Activated CD8-positive, alpha-beta T cell treated with anti-CD3 and anti-CD28 coated beads, Interleukin-2, amount 10 ng/mL, durations not matched to agents 7 days and 5 days (primary cell): ENCODE measurements around the gene ADD3. TPM values are rescaled to one million over a fixed set of nuclear protein-coding genes. Genes with fewer than 3 reads are reported as not detected.
"Not testable (repeated sequence)": the region's sequence is repeated elsewhere in the genome, so short reads cannot be mapped to it uniquely, and the experiment has no call there.

Source experiments
- ATAC-seq: fragments of 150-1000 bp; cut with Tn5 transposase; one replicate; pipeline ENCODE4 v1.10.0; 2021; ENCODE audit warnings: moderate library complexity
- CTCF ChIA-PET: fragments of 350-600 bp; sonication (Branson Sonifier 250); formaldehyde crosslinking; loops from one replicate; lab custom pipeline; 2021; ENCODE audit warnings: antibody characterized with exemption; lab: Charles Lee
- POLR2A ChIA-PET: fragments of 350-600 bp; sonication (Branson Sonifier 250); formaldehyde crosslinking; loops from one replicate; lab custom pipeline; 2021; ENCODE audit warnings: antibody characterized with exemption; lab: Charles Lee
- DNase-seq: peaks from one replicate; pipeline ENCODE4 v3.0.0-alpha.2; 2020
- H3K27ac Mint-ChIP-seq: one replicate; pipeline ENCODE4 v1.8.0; 2021; ENCODE audit warnings: mild to moderate bottlenecking, mixed read lengths
- H3K27me3 Mint-ChIP-seq: one replicate; pipeline ENCODE4 v1.8.0; 2021; ENCODE audit warnings: low read depth, mixed read lengths
- H3K36me3 Mint-ChIP-seq: one replicate; pipeline ENCODE4 v1.8.0; 2021; ENCODE audit warnings: low read depth, mixed read lengths
- H3K4me1 Mint-ChIP-seq: one replicate; pipeline ENCODE4 v1.8.0; 2021; ENCODE audit warnings: low read depth, mixed read lengths
- H3K4me3 Mint-ChIP-seq: one replicate; pipeline ENCODE4 v1.8.0; 2021; ENCODE audit warnings: mild to moderate bottlenecking, mixed read lengths
- H3K9me3 Mint-ChIP-seq: one replicate; pipeline ENCODE4 v1.8.0; 2022; ENCODE audit warnings: mixed read lengths; ENCODE audit not compliant: insufficient read depth
- total RNA-seq, 2 experiments: library from RNA; stranded (reverse); gene quantifications; one replicate each; pipeline ENCODE4 v1.2.3, GENCODE V29; 2021

Gene ADD3
- total RNA-seq, 2 experiments from 2014 or later: 172 to 200 TPM

DNA sequence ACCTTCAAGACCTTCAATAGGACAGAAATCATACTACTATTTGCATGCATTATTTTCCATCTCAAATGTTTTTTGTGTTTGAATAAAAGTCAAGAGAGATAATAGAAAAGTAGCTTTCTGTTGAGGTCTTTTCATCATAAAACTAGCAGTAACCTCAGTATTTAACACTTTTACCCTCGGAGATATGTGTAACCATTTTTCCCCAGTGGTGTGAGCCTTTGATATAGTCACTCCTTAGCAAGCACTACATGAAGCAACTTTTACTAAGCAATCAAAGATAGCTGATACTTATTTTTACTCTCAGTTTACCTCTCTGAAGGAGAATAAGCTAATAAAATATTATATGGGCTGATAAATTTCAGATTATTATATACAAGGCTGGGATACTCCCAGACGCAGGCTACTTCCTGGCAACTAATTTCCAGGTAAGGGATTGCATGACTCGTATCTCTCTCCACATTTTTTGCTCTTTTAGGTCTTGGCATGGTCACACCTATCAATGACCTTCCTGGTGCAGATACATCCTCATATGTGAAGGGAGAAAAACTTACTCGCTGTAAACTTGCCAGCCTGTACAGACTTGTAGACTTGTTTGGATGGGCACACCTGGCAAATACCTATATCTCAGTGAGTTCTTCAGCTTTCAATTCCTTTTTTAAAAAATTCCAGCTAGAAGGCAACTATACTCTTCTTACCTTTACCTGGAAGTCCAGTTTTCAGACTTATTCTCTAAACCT, 108.2 kb downstream of the ADD3 start:
- ChIA-PET CTCF (interaction anchor here (1.3 to 2.1 kb wide), 3 partner anchors 11 to 232 kb away, joined by 4 to 6 read pairs (median 4); no protein-coding TSS in a partner anchor), POLR2A (interaction anchor here (0.6 kb wide), 1 partner anchor 11 kb away, joined by 3 read pairs; no protein-coding TSS in a partner anchor)
- no peaks in the 10 kb centered on the region for H3K27me3 Mint-ChIP-seq
- no peak for ATAC-seq
- H3K4me3 Mint-ChIP-seq: no peak overlapping the region
- H3K4me1 Mint-ChIP-seq: no peaks in the 10 kb centered on the region
- no peak for DNase-seq
- H3K9me3 Mint-ChIP-seq: no peaks in the 10 kb centered on the region
- H3K27ac Mint-ChIP-seq: no peak overlapping the region
- peaks cover 65% of the 10 kb centered on the region for H3K36me3 Mint-ChIP-seq

- ChIA-PET POLR2A (no interaction called here), CTCF (interaction anchor here (0.5 to 1.3 kb wide), 4 partner anchors 19 to 122 kb away, joined by 4 to 5 read pairs (median 4); no protein-coding TSS in a partner anchor)
- ATAC-seq (no peak), DNase-seq (no peak)
- no peaks in the 10 kb centered on the region for H3K4me1 Mint-ChIP-seq
- H3K27ac Mint-ChIP-seq: no peak overlapping the region
- H3K4me3 Mint-ChIP-seq: no peak overlapping the region
- no peaks in the 10 kb centered on the region for H3K9me3 Mint-ChIP-seq
- peaks cover 73% of the 10 kb centered on the region for H3K36me3 Mint-ChIP-seq
- H3K27me3 Mint-ChIP-seq: no peaks in the 10 kb centered on the region
These were observed 111.3 kb downstream of the ADD3 start for GRCh38 chr10:110118891-110119621.

DNA sequence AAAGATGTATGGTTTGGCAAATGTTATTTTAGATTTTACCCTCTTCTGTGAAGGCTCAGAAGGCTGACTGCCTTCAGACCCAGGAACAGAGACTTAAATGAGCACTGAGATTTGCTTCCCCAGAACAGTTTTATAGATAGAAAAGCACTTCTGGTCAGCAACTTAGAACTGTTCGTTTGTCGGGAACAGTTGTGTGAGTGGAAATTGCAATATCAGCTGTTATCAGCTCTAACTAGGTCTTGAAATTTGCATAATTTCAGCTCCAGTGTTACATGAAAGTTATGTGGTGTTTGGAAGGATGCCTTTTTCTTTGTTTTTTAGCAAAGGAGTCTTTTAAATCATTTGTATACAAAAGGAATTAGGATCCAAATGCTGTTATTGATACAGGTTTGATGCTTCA, 115.8 kb downstream of the ADD3 start:
- POLR2A ChIA-PET: no interaction called here
- CTCF ChIA-PET: no interaction called here

DNA sequence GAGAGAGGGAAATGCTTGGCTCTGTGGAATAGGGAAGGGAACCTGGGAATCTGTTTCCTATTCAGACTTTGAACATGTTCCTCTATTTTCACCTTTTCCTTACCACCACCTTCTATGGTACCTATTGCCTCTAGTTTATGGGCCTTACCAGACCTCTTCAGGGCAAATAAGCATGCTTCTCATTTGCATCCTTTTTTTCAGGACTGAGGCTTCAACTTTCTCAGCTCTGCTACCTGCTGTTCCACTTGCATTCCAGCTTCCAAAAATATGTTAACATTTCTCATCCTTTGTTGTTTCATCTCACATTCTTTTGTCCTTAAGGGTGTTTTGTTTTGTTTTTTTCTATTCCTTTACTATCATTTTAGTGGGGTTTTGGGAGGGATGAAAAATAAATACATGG, 121.7 kb downstream of the ADD3 start:
- Mint-ChIP-seq H3K4me3 (no peak overlapping the region), H3K27ac (no peak overlapping the region), H3K27me3 (no peaks in the 10 kb centered on the region), H3K4me1 (no peaks in the 10 kb centered on the region), H3K36me3 (peaks cover 62% of the 10 kb centered on the region), H3K9me3 (no peaks in the 10 kb centered on the region)
- ATAC-seq (no peak), DNase-seq (no peak)
- ChIA-PET POLR2A (no interaction called here), CTCF (interaction anchor here (2.3 kb wide), 1 partner anchor 245 kb away, joined by 7 read pairs; no protein-coding TSS in a partner anchor)

More for the DNA sequence above, 115.8 kb downstream of the ADD3 start:
- no peaks in the 10 kb centered on the region for H3K4me1 Mint-ChIP-seq
- DNase-seq: no peak
- ATAC-seq: no peak
- no peak overlapping the region for H3K27ac Mint-ChIP-seq
- no peaks in the 10 kb centered on the region for H3K27me3 Mint-ChIP-seq
- H3K4me3 Mint-ChIP-seq: no peak overlapping the region
- no peaks in the 10 kb centered on the region for H3K9me3 Mint-ChIP-seq
- H3K36me3 Mint-ChIP-seq: peaks cover 73% of the 10 kb centered on the region

DNA sequence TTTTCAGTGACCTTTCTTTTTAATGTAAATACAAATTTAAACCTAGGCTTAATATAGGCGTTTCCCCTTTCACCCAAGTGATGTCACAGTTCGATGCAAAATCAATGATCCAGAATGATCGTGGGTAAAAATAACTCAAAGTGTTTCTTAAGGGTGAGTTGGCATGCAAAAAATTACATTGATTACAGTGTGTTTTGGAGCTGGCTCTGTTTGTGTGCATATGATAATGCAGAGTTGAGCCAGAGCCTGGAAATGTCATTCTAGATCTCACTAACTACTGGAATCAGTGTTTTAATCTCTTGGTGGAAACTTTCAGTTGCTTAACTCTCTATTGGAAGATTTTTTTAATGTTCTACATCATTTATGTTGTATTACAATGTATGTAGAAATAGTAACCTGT, 127.1 kb downstream of the ADD3 start:
- CTCF ChIA-PET: interaction anchor here (1.2 kb wide), 1 partner anchor 19 kb away, joined by 4 read pairs; no protein-coding TSS in a partner anchor
- ATAC-seq: no peak
- Mint-ChIP-seq H3K9me3 (no peaks in the 10 kb centered on the region), H3K36me3 (peaks cover 30% of the 10 kb centered on the region), H3K27me3 (no peaks in the 10 kb centered on the region), H3K4me1 (peaks cover 18% of the 10 kb centered on the region), H3K4me3 (no peak overlapping the region), H3K27ac (no peak overlapping the region)
- no peak for DNase-seq
- POLR2A ChIA-PET: no interaction called here

DNA sequence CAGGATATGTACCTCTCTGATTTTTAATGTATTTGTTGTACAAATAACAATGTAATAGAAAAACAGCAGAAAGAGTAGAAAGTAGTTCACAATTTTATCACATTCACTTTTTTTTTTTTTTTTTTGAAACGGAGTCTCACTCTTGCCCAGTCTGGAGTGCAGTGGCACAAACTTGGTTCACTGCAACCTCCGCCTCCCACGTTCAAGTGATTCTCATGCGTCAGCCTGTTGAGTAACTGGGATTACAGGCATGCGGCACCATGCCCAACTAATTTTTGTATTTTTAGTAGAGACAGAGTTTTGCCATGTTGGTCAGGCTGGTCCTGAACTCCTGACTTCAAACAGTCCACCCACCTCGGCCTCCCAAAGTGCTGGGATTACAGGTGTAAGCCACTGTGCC, 128.1 kb downstream of the ADD3 start:
- Mint-ChIP-seq H3K4me1 (peaks cover 19% of the 10 kb centered on the region), H3K36me3 (peaks cover 26% of the 10 kb centered on the region)
- POLR2A ChIA-PET, H3K4me3 Mint-ChIP-seq, ATAC-seq, DNase-seq, H3K27ac Mint-ChIP-seq, H3K9me3 Mint-ChIP-seq, H3K27me3 Mint-ChIP-seq: not testable (repeated sequence)
- CTCF ChIA-PET: interaction anchor here (1.0 to 1.2 kb wide), 5 partner anchors 11 to 158 kb away, joined by 3 to 4 read pairs (median 4); no protein-coding TSS in a partner anchor

DNA sequence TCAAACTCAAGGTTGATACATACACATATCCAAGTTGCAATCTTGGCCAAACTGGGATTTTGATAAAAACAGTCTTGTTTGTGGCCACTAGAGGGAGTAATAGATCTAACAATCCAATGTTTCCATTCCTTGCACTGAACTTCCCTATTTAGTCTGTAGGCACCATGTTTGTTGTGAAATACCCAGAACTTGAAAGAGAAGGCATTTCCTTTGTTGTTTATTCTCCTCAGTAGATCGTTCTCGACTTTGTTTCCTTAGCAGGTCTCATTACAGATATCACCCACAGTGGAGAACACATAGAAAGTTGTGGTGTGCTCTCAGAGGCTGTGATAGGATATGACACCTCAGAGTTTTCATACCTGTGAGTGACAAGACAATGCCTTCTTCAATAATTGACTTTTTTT, 129.4 kb downstream of the ADD3 start:
- no peak overlapping the region for H3K4me3 Mint-ChIP-seq
- H3K9me3 Mint-ChIP-seq: no peaks in the 10 kb centered on the region
- H3K27ac Mint-ChIP-seq: no peak overlapping the region
- H3K27me3 Mint-ChIP-seq: no peaks in the 10 kb centered on the region
- peak; percentile 82 for ATAC-seq
- CTCF ChIA-PET: interaction anchor here (0.6 to 6.8 kb wide), 49 partner anchors 11 to 256 kb away, joined by 3 to 81 read pairs (median 4); partner anchors contain the start of genes MXI1 and SMNDC1
- H3K4me1 Mint-ChIP-seq: peaks cover 31% of the 10 kb centered on the region
- POLR2A ChIA-PET: no interaction called here
- DNase-seq: no peak
- peaks cover 15% of the 10 kb centered on the region for H3K36me3 Mint-ChIP-seq

GRCh38 chr10:110138197-110138812, 130.5 kb downstream of the ADD3 start:
- ATAC-seq (peak; percentile 37), DNase-seq (no peak)
- Mint-ChIP-seq H3K9me3 (no peaks in the 10 kb centered on the region), H3K4me3 (no peak overlapping the region), H3K27ac (no peak overlapping the region), H3K27me3 (peaks cover 7% of the 10 kb centered on the region), H3K36me3 (peaks cover 8% of the 10 kb centered on the region), H3K4me1 (peaks cover 32% of the 10 kb centered on the region)
- POLR2A ChIA-PET: no interaction called here
- CTCF ChIA-PET: interaction anchor here (0.7 to 6.8 kb wide), 63 partner anchors 9 to 446 kb away, joined by 3 to 81 read pairs (median 4); partner anchors contain the start of genes MXI1 and SMNDC1

DNA sequence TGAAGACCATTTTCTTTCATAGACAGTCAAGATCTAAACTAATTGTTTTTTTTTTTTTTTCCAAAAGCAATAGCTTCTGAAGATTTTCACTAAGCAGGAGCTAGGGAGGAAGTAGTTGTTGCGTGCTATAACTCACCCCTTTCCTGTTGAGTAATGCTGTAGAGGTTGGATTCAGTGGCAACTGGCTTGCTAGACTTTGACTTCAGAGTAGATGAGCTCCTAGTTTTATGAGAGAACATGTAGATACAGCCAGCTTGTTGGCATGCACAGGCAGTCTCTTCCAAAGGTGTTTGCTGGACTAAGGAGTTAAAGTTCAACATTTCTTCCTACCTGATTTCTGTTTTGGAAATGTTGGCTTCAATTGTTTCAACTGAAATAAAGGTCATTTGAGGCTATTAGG, 133.4 kb downstream of the ADD3 start:
- Mint-ChIP-seq H3K27me3 (peaks cover 27% of the 10 kb centered on the region), H3K36me3 (peaks cover 2% of the 10 kb centered on the region), H3K27ac (no peak overlapping the region), H3K4me1 (peaks cover 32% of the 10 kb centered on the region), H3K4me3 (no peak overlapping the region), H3K9me3 (no peaks in the 10 kb centered on the region)
- ATAC-seq (peak; percentile 31), DNase-seq (no peak)
- POLR2A ChIA-PET: interaction anchor here (1.2 kb wide), 1 partner anchor 69 kb away, joined by 3 read pairs; no protein-coding TSS in a partner anchor
- CTCF ChIA-PET: interaction anchor here (0.7 to 6.8 kb wide), 6 partner anchors 33 to 257 kb away, joined by 3 to 81 read pairs (median 4); partner anchors contain the start of gene MXI1

DNA sequence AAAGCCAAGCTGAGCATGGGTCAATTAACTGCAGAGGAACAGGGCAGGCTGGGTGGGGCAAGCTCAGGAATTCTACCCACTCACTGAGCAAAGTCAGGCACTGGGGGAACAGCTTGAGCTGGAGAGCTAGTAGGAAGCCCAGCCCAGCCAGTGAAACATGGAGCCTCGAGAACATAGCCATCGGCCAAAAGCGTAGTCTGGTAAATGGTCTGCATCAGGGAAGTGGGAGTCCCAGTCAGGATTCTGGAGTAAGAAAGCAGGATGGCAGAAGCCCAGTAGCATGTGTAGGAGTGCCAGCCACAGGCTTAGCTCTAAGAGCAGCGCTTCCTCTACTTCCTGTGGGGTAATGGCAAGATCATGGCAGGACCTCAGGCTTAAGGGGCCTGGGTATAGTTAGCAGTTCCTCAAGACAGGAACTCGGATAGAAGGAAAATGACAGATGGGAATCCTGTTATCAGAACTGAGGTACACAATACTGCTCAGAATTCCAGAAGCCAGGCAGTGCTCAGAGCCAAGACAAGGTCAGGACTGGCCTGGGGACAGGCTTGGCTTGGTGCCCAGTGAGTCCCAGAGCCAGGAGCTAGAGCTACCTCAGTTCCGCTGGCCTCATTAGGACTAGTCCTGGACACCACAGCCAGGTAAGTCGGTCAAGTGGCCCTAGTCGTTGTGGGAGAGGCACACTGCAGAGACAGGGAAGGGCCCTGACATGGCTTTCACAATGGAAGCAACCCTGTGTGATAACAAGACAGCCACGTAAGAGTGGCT, 134.3 kb downstream of the ADD3 start:
- CTCF ChIA-PET: interaction anchor here (0.8 to 6.8 kb wide), 6 partner anchors 34 to 258 kb away, joined by 3 to 81 read pairs (median 4); partner anchors contain the start of gene MXI1
- H3K4me3 Mint-ChIP-seq: no peak overlapping the region

More for the DNA sequence above, 134.3 kb downstream of the ADD3 start:
- POLR2A ChIA-PET: interaction anchor here (1.2 kb wide), 1 partner anchor 68 kb away, joined by 3 read pairs; no protein-coding TSS in a partner anchor
- Mint-ChIP-seq H3K27ac (no peak overlapping the region), H3K27me3 (peaks cover 32% of the 10 kb centered on the region), H3K36me3 (peaks cover 2% of the 10 kb centered on the region), H3K4me1 (peaks cover 28% of the 10 kb centered on the region), H3K9me3 (no peaks in the 10 kb centered on the region)
- DNase-seq (no peak), ATAC-seq (no peak)
